ENCODE results near the gene POLE4. TPM values are rescaled to one million over a fixed set of nuclear protein-coding genes. Genes with fewer than 3 reads are reported as not detected.

POLE4 gene
- polyA plus RNA-seq, 3 donors = 35.0 to 345 (median 304) TPM

- peak overlapping the region in 1 of 2 donors; percentile 31 for H3K4me3 Mint-ChIP-seq
- peak overlapping the region in 1 of 7 donors; percentile 23 for H3K27ac Mint-ChIP-seq
Measured at GRCh38 chr2:74921236-74921736, 37.2 kb upstream of the POLE4 start.

GRCh38 chr2:74922592-74923227 lies 35.7 kb upstream of the POLE4 start:
- H4K20me1 ChIP-seq (ENCODE audit: insufficient read depth, low read length) = no peaks in the 10 kb centered on the region
- Mint-ChIP-seq H3K4me1 (peaks cover 64% of the 10 kb centered on the region), H3K27me3 (ENCODE audit: low read depth in 3 of 3) (peaks cover 2 to 15% (median 11%) of the 10 kb centered on the region in 3 donors), H3K9me3 (peaks cover 4 to 10% (median 6%) of the 10 kb centered on the region in 7 donors), H3K4me3 (peak overlapping the region; percentile 16 to 77), H3K36me3 (peaks cover 6 to 14% of the 10 kb centered on the region in 2 donors), H3K27ac (peak overlapping the region; percentile 61 to 90 (median 85))
- H3K27me3 ChIP-seq (ENCODE audit: control insufficient read depth in 2 of 2, insufficient read depth in 2 of 2, low read length in 2 of 2) = no peaks in the 10 kb centered on the region
- no peak for TF ChIP-seq CTCF (IDR thresholded peaks at IDR 0.05)
- H3K9ac ChIP-seq (ENCODE audit: insufficient read depth, low read length, poor library complexity, severe bottlenecking) = no peak overlapping the region
- H3K27ac ChIP-seq (ENCODE audit: low read depth in 1 of 2, low read length in 2 of 2) = peak overlapping the region; percentile 34 to 71
- peak; percentile 48 to 83 (median 74) for DNase-seq
- peaks cover 43 to 50% of the 10 kb centered on the region in 2 donors for H3K4me1 ChIP-seq (ENCODE audit: control insufficient read depth in 1 of 2, insufficient read depth in 2 of 2, low read length in 2 of 2)
- H3K9me3 ChIP-seq (replicated peaks in 1 of 2; ENCODE audit: control insufficient read depth in 1 of 2, insufficient read depth in 1 of 2, low read length in 2 of 2) = peaks cover 0 to 5% of the 10 kb centered on the region in 2 donors
- intact Hi-C loops (cut with micrococcal nuclease) = loop anchor here (5.0 kb wide), 2 partner anchors 480 to 485 kb away; no protein-coding TSS in a partner anchor
- no peaks in the 10 kb centered on the region for H3K79me2 ChIP-seq (ENCODE audit: insufficient read depth, low read length)
- peak overlapping the region; percentile 42 for H2AFZ ChIP-seq (ENCODE audit: insufficient read depth, low read depth, low read length, poor library complexity, severe bottlenecking)
- peak overlapping the region; percentile 58 for H3K4me2 ChIP-seq (replicated peaks; ENCODE audit: extremely low read depth, low read length, poor library complexity, severe bottlenecking)
- WGBS (ENCODE audit: insufficient coverage) = 11% methylated on average over 1 of the region's 5 CpGs
- peak overlapping the region in 1 of 3 experiments; percentile 49 for H3K4me3 ChIP-seq (replicated peaks in 1 of 3; ENCODE audit: low read depth in 2 of 3, low read length in 3 of 3)
- no peaks in the 10 kb centered on the region for H3K36me3 ChIP-seq (replicated peaks in 1 of 2; ENCODE audit: control insufficient read depth in 1 of 2, insufficient read depth in 2 of 2, low read length in 2 of 2)

More at GRCh38 chr2:74921236-74921736, 37.2 kb upstream of the POLE4 start:
- no peak overlapping the region for H3K4me2 ChIP-seq (replicated peaks; ENCODE audit: extremely low read depth, low read length, poor library complexity, severe bottlenecking)
- H3K27me3 Mint-ChIP-seq (ENCODE audit: low read depth in 3 of 3) = peaks cover 2 to 22% (median 11%) of the 10 kb centered on the region in 3 donors
- H3K9me3 ChIP-seq (replicated peaks in 1 of 2; ENCODE audit: control insufficient read depth in 1 of 2, insufficient read depth in 1 of 2, low read length in 2 of 2) = peaks cover 0 to 5% of the 10 kb centered on the region in 2 donors
- peaks cover 5 to 6% of the 10 kb centered on the region in 2 donors for H3K36me3 Mint-ChIP-seq
- peaks cover 4 to 10% (median 6%) of the 10 kb centered on the region in 7 donors for H3K9me3 Mint-ChIP-seq
- H3K4me1 ChIP-seq (ENCODE audit: control insufficient read depth in 1 of 2, insufficient read depth in 2 of 2, low read length in 2 of 2) = peaks cover 43 to 50% of the 10 kb centered on the region in 2 donors
- no peaks in the 10 kb centered on the region for H4K20me1 ChIP-seq (ENCODE audit: insufficient read depth, low read length)
- no peak for TF ChIP-seq CTCF (IDR thresholded peaks at IDR 0.05)
- WGBS (ENCODE audit: insufficient coverage) = 93% methylated on average over 2 of the region's 2 CpGs
- no peak for DNase-seq
- intact Hi-C loops (cut with micrococcal nuclease) = loop anchor here (5.0 kb wide), 2 partner anchors 481 to 486 kb away; no protein-coding TSS in a partner anchor
- no peaks in the 10 kb centered on the region for H3K79me2 ChIP-seq (ENCODE audit: insufficient read depth, low read length)
- no peak overlapping the region for H3K9ac ChIP-seq (ENCODE audit: insufficient read depth, low read length, poor library complexity, severe bottlenecking)
- no peaks in the 10 kb centered on the region for H3K27me3 ChIP-seq (ENCODE audit: control insufficient read depth in 2 of 2, insufficient read depth in 2 of 2, low read length in 2 of 2)
- H2AFZ ChIP-seq (ENCODE audit: insufficient read depth, low read depth, low read length, poor library complexity, severe bottlenecking) = no peak overlapping the region
- no peak overlapping the region for H3K27ac ChIP-seq (ENCODE audit: low read depth in 1 of 2, low read length in 2 of 2)
- H3K4me1 Mint-ChIP-seq = peaks cover 64% of the 10 kb centered on the region
- no peak overlapping the region for H3K4me3 ChIP-seq (replicated peaks in 1 of 3; ENCODE audit: low read depth in 2 of 3, low read length in 3 of 3)
- H3K36me3 ChIP-seq (replicated peaks in 1 of 2; ENCODE audit: control insufficient read depth in 1 of 2, insufficient read depth in 2 of 2, low read length in 2 of 2) = no peaks in the 10 kb centered on the region
